KOPT-K1 (cell line): ENCODE results near the gene ANO4.

Source experiments
- H3K27ac ChIP-seq: fragments of 200-600 bp; sonication (generic); 2 replicates; pipeline ENCODE4 v1.5.1; 2016; ENCODE audit warnings: antibody characterized with exemption, mild to moderate bottlenecking, low read depth, low read length; ENCODE audit not compliant: poor library complexity, severe bottlenecking
- H3K36me3 ChIP-seq: fragments of 200-600 bp; sonication (generic); 2 replicates; pipeline ENCODE4 v1.5.1; 2017; ENCODE audit warnings: antibody characterized with exemption, mild to moderate bottlenecking, low read length, moderate library complexity; ENCODE audit not compliant: insufficient read depth
- H3K9me3 ChIP-seq: fragments of 200-600 bp; sonication (generic); 2 replicates; pipeline ENCODE4 v1.5.1; 2017; ENCODE audit warnings: antibody characterized with exemption, low read length, mild to moderate bottlenecking; ENCODE audit not compliant: insufficient read depth, poor library complexity, severe bottlenecking

ANO4 gene

DNA sequence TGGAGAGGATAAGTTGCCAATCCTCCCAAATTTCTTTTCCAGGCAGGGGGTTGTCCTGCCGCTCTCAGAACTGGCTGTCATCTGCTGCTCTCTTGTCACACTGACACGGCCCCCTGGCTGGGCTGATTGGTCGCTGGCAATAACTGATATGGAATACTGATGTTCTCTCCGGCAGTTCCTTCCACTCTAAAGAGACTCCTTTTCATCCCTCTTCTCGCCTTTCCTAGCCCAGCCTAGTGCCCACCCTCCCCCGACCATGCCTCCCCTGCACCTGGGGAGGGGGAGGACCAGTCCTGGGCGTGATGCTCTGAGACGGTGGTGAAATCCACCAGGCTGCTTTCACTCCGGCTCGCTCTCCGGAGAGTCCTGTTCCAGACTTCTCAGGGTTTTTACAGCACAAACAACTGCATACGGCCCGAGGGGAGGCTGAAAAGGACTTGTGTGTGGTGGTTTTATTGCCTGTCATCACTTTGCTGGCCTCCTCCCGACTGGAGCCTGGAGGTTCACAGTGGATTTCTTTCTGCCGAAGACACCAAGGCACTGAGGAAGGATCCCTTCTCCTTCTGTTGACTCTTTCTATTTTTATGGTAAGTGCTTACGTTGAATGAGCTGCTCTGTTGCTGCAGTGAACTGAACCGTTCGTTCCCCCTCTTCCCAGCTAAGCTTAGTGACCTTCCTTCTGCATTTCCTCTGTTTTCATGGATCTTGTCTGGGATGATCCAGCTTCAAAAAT, at the start of gene ANO4:
TSS of gene ANO4 (plus strand) at position 336 of the 733 bp plus-strand sequence. CDS start 107,010 bp downstream, outside the sequence.
- no peak within 1 kb of the TSS for H3K27ac ChIP-seq
- no peaks in the 10 kb centered on the region for H3K9me3 ChIP-seq
- no peaks in the 10 kb centered on the region for H3K36me3 ChIP-seq

DNA sequence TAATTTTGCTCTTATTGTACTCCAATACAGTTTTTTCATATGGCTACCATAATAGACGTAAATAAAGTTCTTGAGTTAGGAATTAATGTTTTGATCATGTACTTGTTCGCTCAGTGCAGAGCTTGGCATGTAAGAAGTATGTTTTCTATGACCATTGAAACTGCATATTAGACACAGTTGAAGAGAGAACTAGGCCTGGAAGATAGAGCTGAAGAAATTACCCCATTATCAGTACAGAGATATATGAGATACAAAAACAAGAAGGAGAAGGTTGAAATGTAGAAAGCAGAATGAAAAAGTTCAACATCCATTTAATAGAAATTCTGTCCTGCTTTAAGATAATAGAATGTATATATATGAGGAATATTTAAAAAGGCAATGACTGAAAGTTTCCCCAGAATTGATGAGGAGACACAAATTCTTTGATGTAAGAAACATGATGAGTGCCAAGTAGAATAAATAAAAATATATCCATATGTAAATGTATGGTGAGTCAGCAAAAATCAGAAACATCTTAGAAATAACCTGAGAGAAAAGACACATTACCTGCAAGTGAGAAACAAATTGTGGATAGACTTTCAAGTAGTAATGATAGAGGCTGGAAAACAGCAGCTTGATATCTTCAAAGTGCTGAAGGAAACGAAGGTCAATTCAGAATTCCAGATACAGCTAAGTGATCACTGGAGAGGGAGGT, 49.1 kb upstream of the ANO4 start:
- Histone ChIP-seq H3K36me3 (no peaks in the 10 kb centered on the region), H3K27ac (no peak overlapping the region), H3K9me3 (no peaks in the 10 kb centered on the region)

DNA sequence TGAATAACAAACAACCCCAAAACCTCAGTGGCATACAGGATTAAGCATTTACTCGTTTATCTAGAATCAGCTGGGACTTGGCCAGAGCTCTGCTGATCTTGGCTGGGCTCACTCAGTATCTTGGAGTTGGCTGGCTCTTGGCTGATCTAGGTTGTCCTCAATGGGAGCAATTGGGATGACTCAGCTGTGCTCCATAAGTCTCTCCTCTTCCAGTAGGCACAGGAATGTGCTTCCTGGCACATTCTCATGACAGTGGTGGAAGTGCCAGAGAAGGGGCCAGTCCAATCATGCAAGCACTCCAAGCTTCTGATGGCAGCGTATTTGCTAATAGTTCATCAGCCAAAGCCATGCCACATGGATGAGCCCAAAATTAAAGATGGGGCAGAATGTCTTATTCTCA, 41.7 kb upstream of the ANO4 start:
- Histone ChIP-seq H3K9me3 (no peaks in the 10 kb centered on the region), H3K36me3 (no peaks in the 10 kb centered on the region), H3K27ac (no peak overlapping the region)

DNA sequence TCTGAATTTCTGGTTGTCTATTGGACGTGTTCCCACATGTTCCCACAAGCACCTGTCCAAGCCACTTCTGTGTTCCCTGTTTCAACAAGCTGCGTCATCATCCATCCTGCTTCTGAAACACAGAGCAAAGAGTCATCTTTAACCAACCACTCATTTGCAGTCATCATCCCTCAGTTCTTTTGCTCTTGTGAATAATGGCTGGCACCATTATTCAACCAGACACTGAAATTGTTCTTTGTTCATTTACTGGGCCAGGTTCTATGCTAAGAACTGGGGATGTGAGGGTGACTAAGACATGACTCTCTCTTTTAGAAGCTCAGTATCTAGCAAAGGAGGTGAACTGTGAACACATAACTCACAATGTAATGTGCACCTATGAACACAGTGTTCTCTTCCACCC, 40.7 kb upstream of the ANO4 start:
- H3K9me3 ChIP-seq = no peaks in the 10 kb centered on the region
- H3K27ac ChIP-seq = no peak overlapping the region
- no peaks in the 10 kb centered on the region for H3K36me3 ChIP-seq

DNA sequence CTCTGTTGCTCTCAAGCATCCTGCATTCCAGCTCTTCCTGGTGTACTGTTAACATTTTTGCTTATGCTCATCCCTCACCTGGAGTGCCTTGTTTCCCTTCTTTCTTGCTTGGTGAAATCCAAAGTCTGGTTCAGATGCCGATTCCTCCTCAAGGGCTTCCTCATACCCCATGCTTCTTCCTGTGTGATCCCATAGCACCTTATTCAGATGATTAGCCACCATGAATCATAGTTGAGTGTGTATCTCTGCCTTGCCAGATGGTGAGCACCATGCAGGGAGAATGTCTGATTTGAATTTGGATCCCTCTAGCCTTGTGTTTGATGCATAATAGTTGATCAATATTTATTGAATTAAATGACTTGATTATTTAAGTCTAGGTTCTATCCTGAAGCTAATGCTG, 39.4 kb upstream of the ANO4 start:
- H3K36me3 ChIP-seq = no peaks in the 10 kb centered on the region
- no peak overlapping the region for H3K27ac ChIP-seq
- H3K9me3 ChIP-seq = no peaks in the 10 kb centered on the region

DNA sequence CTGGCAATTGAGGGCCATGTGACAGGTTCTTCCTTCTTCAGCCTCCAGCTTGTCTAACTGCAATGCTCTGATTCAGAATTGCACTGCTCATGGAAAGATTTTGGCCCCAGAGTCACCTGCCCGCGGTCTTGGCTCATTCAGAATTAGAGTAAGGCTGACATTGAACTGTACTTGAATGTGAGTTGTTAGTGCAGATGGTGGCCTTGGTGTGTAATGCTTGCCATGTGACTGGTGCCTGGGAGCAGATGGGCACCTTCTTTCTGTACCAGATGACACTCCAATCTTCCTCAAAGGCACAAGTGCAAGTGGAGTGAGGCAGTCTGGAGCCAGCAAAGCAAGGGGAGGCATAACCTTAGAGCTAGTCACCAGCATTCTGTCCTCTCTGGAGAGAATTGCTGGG, 36.5 kb upstream of the ANO4 start:
- H3K9me3 ChIP-seq = no peaks in the 10 kb centered on the region
- H3K27ac ChIP-seq = no peak overlapping the region
- no peaks in the 10 kb centered on the region for H3K36me3 ChIP-seq

DNA sequence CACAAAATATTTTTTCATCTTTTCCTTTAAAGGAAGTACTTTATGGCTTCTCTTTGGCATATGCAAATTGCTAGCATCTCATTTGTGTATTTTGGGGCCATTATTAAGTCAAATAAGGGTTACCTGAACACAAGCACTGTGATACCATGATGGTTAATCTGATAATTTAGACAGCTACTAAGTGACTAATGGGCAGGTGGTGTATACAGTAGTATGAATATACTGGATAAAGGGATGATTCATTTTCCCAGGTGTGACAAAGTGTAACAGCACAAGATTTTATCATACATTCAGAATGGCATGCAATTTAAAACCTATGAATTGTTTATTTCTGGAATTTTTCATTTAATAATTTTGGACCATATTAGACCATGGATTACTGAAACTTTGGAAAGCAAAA, 27.2 kb upstream of the ANO4 start:
- no peaks in the 10 kb centered on the region for H3K9me3 ChIP-seq
- H3K36me3 ChIP-seq = no peaks in the 10 kb centered on the region
- no peak overlapping the region for H3K27ac ChIP-seq

DNA sequence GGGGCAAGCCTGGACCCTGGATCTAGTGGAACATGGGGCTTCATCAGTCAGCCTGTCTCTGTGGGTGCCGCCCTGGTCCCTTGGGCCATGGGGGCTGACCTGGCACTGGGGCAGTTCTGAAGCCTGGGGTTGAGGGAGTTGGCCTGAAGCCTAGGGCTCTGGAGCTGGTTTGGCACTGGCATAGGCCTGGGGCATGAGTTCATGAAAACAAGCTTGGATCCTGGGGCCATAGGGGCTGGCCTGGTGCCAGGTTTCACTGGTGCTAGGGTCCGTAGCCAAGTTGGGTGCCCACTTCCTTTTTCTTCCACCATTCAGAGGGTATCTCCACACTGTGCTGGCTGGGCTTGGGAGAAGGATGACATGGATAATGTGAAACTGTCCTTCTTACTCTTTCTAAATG, 26.6 kb upstream of the ANO4 start:
- Histone ChIP-seq H3K36me3 (no peaks in the 10 kb centered on the region), H3K27ac (no peak overlapping the region), H3K9me3 (no peaks in the 10 kb centered on the region)

DNA sequence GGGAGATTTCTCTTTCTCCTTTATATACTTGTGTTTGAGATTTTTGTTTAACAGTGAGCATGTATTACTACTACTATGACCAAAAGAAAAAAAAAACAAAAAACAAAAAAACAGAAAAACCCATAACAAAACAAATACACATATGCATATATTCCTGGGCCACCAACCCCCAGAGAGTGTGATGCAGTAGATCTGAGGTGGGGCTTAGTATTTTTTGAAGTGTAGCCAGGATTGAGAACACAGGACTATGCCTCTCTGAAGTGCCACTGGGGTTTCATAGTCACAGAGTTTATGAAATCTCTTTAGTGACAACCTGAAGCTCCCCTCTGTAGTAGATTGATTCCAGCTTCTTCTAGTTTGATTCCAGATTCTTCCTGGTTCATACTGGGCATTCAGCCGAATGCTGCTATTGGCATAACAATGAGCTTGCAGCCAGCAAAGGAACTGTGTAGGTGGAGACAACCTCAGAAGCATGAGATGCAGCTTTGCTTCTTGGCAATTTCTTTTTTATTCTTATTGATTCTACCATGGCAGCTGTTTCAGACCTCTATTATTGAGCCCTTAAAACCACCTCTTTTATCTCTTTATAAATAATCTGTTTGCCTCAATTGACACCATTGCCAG, 15.5 kb upstream of the ANO4 start:
- Histone ChIP-seq H3K36me3 (no peaks in the 10 kb centered on the region), H3K27ac (no peak overlapping the region), H3K9me3 (no peaks in the 10 kb centered on the region)

DNA sequence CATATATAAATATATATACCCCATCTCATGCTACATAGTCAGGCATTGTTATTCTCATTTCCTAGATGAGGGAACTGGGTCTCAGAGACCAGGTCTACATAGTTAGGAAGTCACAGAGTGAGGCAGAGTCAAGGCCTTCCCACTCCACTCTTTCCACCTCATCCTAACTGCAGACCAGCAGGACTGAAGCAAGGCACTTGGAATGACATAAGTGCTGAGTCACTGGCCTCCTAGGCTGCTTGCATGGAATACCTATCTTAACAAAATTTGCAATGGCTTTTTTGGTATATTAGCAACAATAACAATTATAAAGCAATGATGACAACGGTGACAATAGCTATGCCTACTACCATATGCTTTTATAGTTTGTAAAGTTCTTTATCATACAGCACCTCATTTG, 5.4 kb upstream of the ANO4 start:
- H3K27ac ChIP-seq = no peak overlapping the region
- H3K36me3 ChIP-seq = no peaks in the 10 kb centered on the region
- H3K9me3 ChIP-seq = no peaks in the 10 kb centered on the region

DNA sequence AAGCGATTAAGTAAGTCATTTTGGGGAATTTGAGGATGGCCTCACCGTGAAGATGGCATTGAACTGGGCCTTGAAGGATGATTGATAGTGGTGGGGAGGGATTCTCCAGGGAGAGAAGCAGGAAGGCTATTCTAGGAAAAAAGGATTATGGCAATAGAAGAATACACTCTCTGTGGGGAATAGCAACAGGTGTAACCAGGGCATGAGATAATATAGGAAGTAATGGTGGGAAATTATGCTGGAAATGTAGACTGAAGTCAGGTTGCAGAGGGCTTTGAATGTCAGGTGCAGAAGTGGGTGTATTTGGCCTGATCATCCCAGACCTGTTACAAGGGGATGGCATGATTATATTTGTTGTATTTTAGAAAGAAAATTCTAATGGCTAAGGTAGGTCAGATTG, 4.6 kb upstream of the ANO4 start:
- no peaks in the 10 kb centered on the region for H3K9me3 ChIP-seq
- no peak overlapping the region for H3K27ac ChIP-seq
- H3K36me3 ChIP-seq = no peaks in the 10 kb centered on the region

DNA sequence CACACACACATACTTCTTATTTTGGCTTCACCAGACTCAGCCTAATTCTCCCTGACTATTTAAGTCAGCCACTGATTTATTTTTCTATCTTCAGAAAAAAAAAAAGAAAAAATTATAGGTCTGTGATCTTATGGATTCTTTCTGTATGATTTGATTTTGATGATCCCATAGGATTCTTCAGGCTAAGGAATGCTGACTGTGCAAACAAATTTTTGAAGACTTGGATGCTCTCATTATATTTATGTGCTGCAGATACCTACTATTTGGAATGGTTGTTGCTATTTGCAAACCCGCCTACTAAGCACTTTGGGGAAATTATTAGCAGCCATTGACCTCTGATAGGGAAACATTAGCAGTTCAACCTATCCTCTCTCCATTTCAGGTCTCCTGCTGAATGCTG, 4.0 kb upstream of the ANO4 start:
- H3K36me3 ChIP-seq = no peaks in the 10 kb centered on the region
- H3K27ac ChIP-seq = no peak overlapping the region
- H3K9me3 ChIP-seq = no peaks in the 10 kb centered on the region

DNA sequence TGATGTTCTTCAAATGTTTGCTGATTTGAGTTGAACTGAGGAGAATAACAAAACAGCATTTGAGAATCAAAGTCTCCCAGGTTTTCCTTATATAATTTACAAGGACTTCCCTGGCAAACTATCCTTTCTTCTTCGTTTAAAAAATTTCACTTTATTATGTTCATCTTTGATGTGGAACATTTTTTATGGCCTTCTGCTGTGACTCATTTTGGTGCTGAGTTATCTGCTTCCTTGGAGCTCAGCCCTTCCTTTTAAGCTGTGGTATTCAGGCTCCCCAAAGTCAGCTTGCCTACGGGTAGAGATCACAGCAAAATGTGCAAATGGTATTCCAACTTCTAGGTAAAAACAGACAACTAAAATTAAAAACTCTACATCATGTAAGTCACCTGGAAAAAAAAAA, 1.4 kb upstream of the ANO4 start:
- Histone ChIP-seq H3K27ac (no peak overlapping the region), H3K9me3 (no peaks in the 10 kb centered on the region), H3K36me3 (no peaks in the 10 kb centered on the region)

DNA sequence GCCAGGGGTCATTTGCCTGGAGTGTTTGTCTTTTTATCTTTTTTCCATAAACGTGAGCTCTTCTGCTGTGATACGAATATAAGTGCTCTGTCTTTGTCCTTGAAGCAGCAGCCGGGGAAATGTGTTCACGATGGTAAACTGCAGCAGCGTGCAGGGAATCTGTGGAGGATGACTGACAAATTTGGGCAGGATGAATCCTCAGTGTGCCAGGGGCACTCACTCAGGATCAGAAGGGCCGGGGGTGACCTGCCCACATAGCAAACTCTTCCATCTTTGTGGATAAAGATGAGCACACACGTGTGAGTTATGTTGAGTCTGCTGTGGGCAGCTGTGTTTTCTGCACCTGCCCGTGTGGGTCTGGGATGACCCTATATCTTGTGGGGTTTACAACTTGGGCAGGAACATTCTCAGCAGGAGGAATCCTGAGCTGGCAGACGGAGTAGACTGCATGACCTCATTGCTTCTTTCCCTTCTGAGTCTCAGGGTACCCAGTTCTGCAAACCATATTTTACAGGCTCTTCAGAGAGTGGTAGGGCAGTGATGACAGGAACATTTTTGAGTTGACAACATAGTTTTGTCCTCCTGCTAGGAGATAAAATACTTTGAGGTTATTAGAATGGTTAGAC, 711 bp downstream of the ANO4 start:
- H3K27ac ChIP-seq = no peak overlapping the region
- no peaks in the 10 kb centered on the region for H3K9me3 ChIP-seq
- H3K36me3 ChIP-seq = no peaks in the 10 kb centered on the region

DNA sequence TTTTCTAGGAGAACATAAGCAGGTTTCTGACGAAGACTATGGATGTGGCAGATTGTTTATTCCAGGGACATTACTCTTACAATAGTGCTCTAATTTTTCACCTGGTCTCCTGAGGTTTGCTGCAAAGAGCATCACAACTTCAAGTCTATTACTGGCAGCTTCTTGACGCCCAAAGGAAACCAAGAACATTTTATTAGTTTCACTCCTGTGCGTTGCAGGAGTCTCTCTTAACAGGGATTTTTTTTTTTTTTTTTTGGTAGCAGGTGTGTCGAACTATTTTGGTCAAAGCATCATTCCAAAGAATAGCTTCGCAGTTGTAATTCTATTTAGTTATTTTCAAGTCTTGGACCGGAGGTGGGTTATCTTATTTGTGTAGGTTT, 1.2 kb downstream of the ANO4 start:
- H3K27ac ChIP-seq = no peak overlapping the region
- H3K9me3 ChIP-seq = no peaks in the 10 kb centered on the region
- no peaks in the 10 kb centered on the region for H3K36me3 ChIP-seq
